GM12878 (cell line): ENCODE data around the gene PROB1. TPM values are rescaled to one million over a fixed set of nuclear protein-coding genes. Genes with fewer than 3 reads are reported as not detected.

Experiments
- BCL11A ChIP-seq: IDR thresholded peaks from 2 replicates; pipeline ENCODE4 v1.6.1; 2011; ENCODE audit warnings: low read depth, low read length
- BCLAF1 ChIP-seq: fragments of 450-650 bp; IDR thresholded peaks from 2 replicates; pipeline ENCODE4 v1.6.1; 2017; ENCODE audit warnings: antibody characterized with exemption, mild to moderate bottlenecking, moderate library complexity
- BMI1 ChIP-seq: fragments of 450-650 bp; IDR thresholded peaks from 2 replicates; pipeline ENCODE4 v1.6.1; 2016; ENCODE audit warnings: mild to moderate bottlenecking, moderate library complexity, borderline replicate concordance
- BRCA1 ChIP-seq: IDR thresholded peaks from 2 replicates; pipeline ENCODE4 v1.6.1; 2011; ENCODE audit warnings: low read depth, low read length, improper control_type of control experiment
- DPF2 ChIP-seq: fragments of 450-650 bp; IDR thresholded peaks from 2 replicates; pipeline ENCODE4 v1.6.1; 2017; ENCODE audit warnings: mild to moderate bottlenecking
- ESRRA ChIP-seq: IDR thresholded peaks from 2 replicates; pipeline ENCODE4 v1.6.1; 2012; ENCODE audit warnings: mild to moderate bottlenecking, low read length, improper control_type of control experiment
- FOXM1 ChIP-seq: IDR thresholded peaks from 2 replicates; pipeline ENCODE4 v1.6.1; 2012; ENCODE audit warnings: low read depth, mild to moderate bottlenecking, inconsistent platforms, low read length, moderate library complexity
- IKZF2 ChIP-seq, 2 experiments: fragments of 450-650 bp; IDR thresholded peaks; 2 replicates each; pipeline ENCODE4 v1.6.1; 2017; ENCODE audit warnings: mild to moderate bottlenecking in 2 of 2, moderate library complexity in 2 of 2
- KAT2A ChIP-seq: conservative IDR thresholded peaks from 2 replicates; pipeline ENCODE4 v1.6.1; 2011; ENCODE audit warnings: low read depth, low read length; ENCODE audit not compliant: control insufficient read depth
- LARP7 ChIP-seq: fragments of 450-650 bp; IDR thresholded peaks from 2 replicates; pipeline ENCODE4 v1.6.1; 2017; ENCODE audit warnings: mild to moderate bottlenecking
- MXI1 ChIP-seq: fragments of 150-350 bp; IDR thresholded peaks from 2 replicates; pipeline ENCODE4 v1.6.1; 2011; ENCODE audit warnings: low read depth, mild to moderate bottlenecking, inconsistent platforms, low read length, improper control_type of control experiment
- NR2F1 ChIP-seq: fragments of 450-650 bp; conservative IDR thresholded peaks from 2 replicates; pipeline ENCODE4 v1.6.1; 2017; ENCODE audit warnings: mild to moderate bottlenecking
- PBX3 ChIP-seq: IDR thresholded peaks from 2 replicates; pipeline ENCODE4 v1.6.1; 2011; ENCODE audit warnings: mild to moderate bottlenecking, low read depth, low read length, moderate library complexity; ENCODE audit not compliant: insufficient replicate concordance
- PKNOX1 ChIP-seq: fragments of 450-650 bp; IDR thresholded peaks from 2 replicates; pipeline ENCODE4 v1.6.1; 2016; ENCODE audit warnings: mild to moderate bottlenecking
- RAD21 ChIP-seq: IDR thresholded peaks from 2 replicates; pipeline ENCODE4 v1.6.1; 2011; ENCODE audit warnings: mild to moderate bottlenecking, low read depth, low read length, moderate library complexity; ENCODE audit not compliant: insufficient read depth
- RAD51 ChIP-seq: fragments of 450-650 bp; IDR thresholded peaks from 2 replicates; pipeline ENCODE4 v1.6.1; 2016; ENCODE audit warnings: moderate library complexity, mild to moderate bottlenecking, inconsistent platforms
- RBBP5 ChIP-seq: fragments of 200-600 bp; sonication (generic); conservative IDR thresholded peaks from 2 replicates; pipeline ENCODE4 v1.6.1; 2016
- SMARCA5 ChIP-seq: fragments of 450-650 bp; IDR thresholded peaks from 2 replicates; pipeline ENCODE4 v1.6.1; 2017; ENCODE audit warnings: mild to moderate bottlenecking
- SREBF1 ChIP-seq: IDR thresholded peaks from 2 replicates; pipeline ENCODE4 v1.6.1; 2012; ENCODE audit warnings: mild to moderate bottlenecking, low read length
- STAT3 ChIP-seq: IDR thresholded peaks from 2 replicates; pipeline ENCODE4 v1.6.1; 2011; ENCODE audit warnings: low read depth, low read length, improper control_type of control experiment
- ZBTB40 ChIP-seq: fragments of 450-650 bp; IDR thresholded peaks from 2 replicates; pipeline ENCODE4 v1.6.1; 2016; ENCODE audit warnings: mild to moderate bottlenecking, moderate library complexity, borderline replicate concordance
- ZNF217 ChIP-seq: fragments of 450-650 bp; IDR thresholded peaks from 2 replicates; pipeline ENCODE4 v1.6.1; 2017; ENCODE audit warnings: antibody characterized with exemption, mild to moderate bottlenecking
- ZNF274 ChIP-seq: IDR thresholded peaks from one replicate; pipeline ENCODE4 v1.8.0; 2011; ENCODE audit not compliant: insufficient read length, insufficient read depth
- polyA plus RNA-seq, 11 experiments: library from polyadenylated mRNA; depleted of rRNA in 4 of 11; unstranded in 6 of 11; stranded (reverse) in 5 of 11; fragments of >200 nt; fragmentation: Nextera tagmentation in 4 of 11; fragmentation: Illumina TruSeq in 1 of 11; extraction: Ambion mirVana in 4 of 11; extraction: Trizol in 1 of 11; gene quantifications; 1 replicate in 1 of 11; 2 replicates in 10 of 11; pipeline versions ENCODE4 v1.2.1 to v1.2.3, GENCODE V29; 2011 to 2016; ENCODE audit warnings: inconsistent platforms in 2 of 11, missing spikeins in 2 of 11, low read depth in 1 of 11
- total RNA-seq, 4 experiments: library from RNA; depleted of rRNA in 3 of 4; stranded (reverse); fragments of >200 nt in 3 of 4; fragmentation: Illumina TruSeq in 1 of 4; extraction: Trizol in 1 of 4; gene quantifications; 2 replicates each; pipeline versions ENCODE4 v1.2.1 to v1.2.3, GENCODE V29; 2013 to 2021

Gene PROB1
- total and polyA plus RNA-seq, 10 of the 15 experiments (the other 5 are each of a cell fraction or from before 2014, with no cell fraction given): 0.14 to 8.1 (median 2.9) TPM

GRCh38 chr5:139341689-139342422, 53.0 kb downstream of the PROB1 start, which contains the start of gene PAIP2 (continued):
- TF ChIP-seq PKNOX1 (peak; percentile 71), ZNF217 (no peak), ZNF274 (no peak), RBBP5 (no peak), BMI1 (no peak), NR2F1 (0 out of 2 replicates have a peak, but pooled peaks have one; percentile 32), BRCA1 (no peak), SMARCA5 (peak; percentile 63), ZBTB40 (peak; percentile 86), FOXM1 (no peak; the same call in 1 of the 2 replicates), RAD51 (peak; percentile 60; the same call in 1 of the 2 replicates), IKZF2 (IDR thresholded peaks at IDR 0.05) (no peak), ESRRA (no peak), DPF2 (peak; percentile 65), MXI1 (peak; percentile 91), STAT3 (no peak), BCL11A (peak; percentile 19; the same call in 1 of the 2 replicates), PBX3 (no peak), KAT2A (no peak), LARP7 (peak; percentile 89), SREBF1 (no peak), RAD21 (peak; percentile 58), BCLAF1 (no peak)
